Measurements from ENCODE around the gene KCNG2.

The KCNG2 gene

GRCh38 chr18:79889569-79889968 lies 91.8 kb downstream of the KCNG2 start:
- no peak for DNase-seq

GRCh38 chr18:79890674-79891073 lies 92.9 kb downstream of the KCNG2 start:
- DNase-seq = no peak

- DNase-seq = no peak
These were observed 99.0 kb downstream of the KCNG2 start for GRCh38 chr18:79896738-79897137.

- DNase-seq = no peak
These were observed 100.3 kb downstream of the KCNG2 start for GRCh38 chr18:79897940-79898625.

- no peak for DNase-seq
These were observed 101.3 kb downstream of the KCNG2 start for GRCh38 chr18:79898952-79899608.

- no peak for DNase-seq
These were observed 102.1 kb downstream of the KCNG2 start for GRCh38 chr18:79899609-79900445.

GRCh38 chr18:79900610-79901570 lies 103.2 kb downstream of the KCNG2 start:
- DNase-seq = no peak

GRCh38 chr18:79901665-79902064 lies 103.9 kb downstream of the KCNG2 start:
- no peak for DNase-seq

GRCh38 chr18:79902075-79902474 lies 104.3 kb downstream of the KCNG2 start:
- no peak for DNase-seq

GRCh38 chr18:79902640-79903039 lies 104.9 kb downstream of the KCNG2 start:
- no peak for DNase-seq

- DNase-seq = no peak
These were observed 105.4 kb downstream of the KCNG2 start for GRCh38 chr18:79903071-79903635.

- DNase-seq = no peak
These were observed 106.1 kb downstream of the KCNG2 start for GRCh38 chr18:79903787-79904356.

GRCh38 chr18:79904357-79905147 lies 106.8 kb downstream of the KCNG2 start:
- DNase-seq = peak in 1 of 2 experiments; percentile 4

GRCh38 chr18:79905389-79905911 lies 107.7 kb downstream of the KCNG2 start:
- DNase-seq = peak; percentile 15 to 17

GRCh38 chr18:79905993-79906392 lies 108.3 kb downstream of the KCNG2 start:
- DNase-seq = no peak

GRCh38 chr18:79906706-79907105 lies 109.0 kb downstream of the KCNG2 start:
- no peak for DNase-seq

- DNase-seq = no peak
These were observed 113.0 kb downstream of the KCNG2 start for GRCh38 chr18:79910563-79911343.

- peak in 1 of 2 experiments; percentile 12 for DNase-seq
These were observed 113.9 kb downstream of the KCNG2 start for GRCh38 chr18:79911344-79912270.
